OCI-LY1 (cell line): ENCODE results near the gene DGCR2.

Experiments used
- EZH2 ChIP-seq: fragments of 200-600 bp; sonication (generic), shearing (Covaris generic); IDR thresholded peaks from 2 replicates; pipeline ENCODE4 v1.8.0; 2017; ENCODE audit warnings: borderline replicate concordance, mixed run types, mild to moderate bottlenecking, antibody characterized with exemption, low read length, moderate library complexity, mixed read lengths
- TF ChIP-seq, protein P1 (sequence below): fragments of 200-600 bp; sonication (generic), shearing (Covaris generic); IDR thresholded peaks from 2 replicates; pipeline ENCODE4 v1.5.1; 2017; ENCODE audit warnings: mild to moderate bottlenecking, antibody characterized with exemption, low read length, moderate library complexity, mixed read lengths

DNA sequence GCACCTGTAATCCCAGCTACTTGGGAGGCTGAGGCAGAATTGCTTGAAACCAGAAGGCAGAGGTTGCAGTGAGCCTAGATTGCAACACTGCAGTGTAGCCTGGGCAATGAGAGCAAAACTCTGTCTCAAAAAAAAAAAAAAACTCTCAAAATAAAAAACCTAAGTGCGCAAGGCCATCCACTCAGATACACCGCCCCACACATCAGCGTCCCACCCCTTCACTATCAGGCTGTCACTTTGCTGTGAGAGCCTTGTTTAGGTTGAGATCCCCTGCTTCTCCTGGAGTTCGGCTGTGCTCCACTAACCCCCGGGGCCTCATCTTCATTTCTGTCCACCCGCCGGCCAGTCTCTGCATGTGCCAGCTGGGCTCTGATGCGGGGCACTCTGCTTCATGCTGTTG, 44.2 kb upstream of the DGCR2 start:
- TF ChIP-seq, protein P1, sequence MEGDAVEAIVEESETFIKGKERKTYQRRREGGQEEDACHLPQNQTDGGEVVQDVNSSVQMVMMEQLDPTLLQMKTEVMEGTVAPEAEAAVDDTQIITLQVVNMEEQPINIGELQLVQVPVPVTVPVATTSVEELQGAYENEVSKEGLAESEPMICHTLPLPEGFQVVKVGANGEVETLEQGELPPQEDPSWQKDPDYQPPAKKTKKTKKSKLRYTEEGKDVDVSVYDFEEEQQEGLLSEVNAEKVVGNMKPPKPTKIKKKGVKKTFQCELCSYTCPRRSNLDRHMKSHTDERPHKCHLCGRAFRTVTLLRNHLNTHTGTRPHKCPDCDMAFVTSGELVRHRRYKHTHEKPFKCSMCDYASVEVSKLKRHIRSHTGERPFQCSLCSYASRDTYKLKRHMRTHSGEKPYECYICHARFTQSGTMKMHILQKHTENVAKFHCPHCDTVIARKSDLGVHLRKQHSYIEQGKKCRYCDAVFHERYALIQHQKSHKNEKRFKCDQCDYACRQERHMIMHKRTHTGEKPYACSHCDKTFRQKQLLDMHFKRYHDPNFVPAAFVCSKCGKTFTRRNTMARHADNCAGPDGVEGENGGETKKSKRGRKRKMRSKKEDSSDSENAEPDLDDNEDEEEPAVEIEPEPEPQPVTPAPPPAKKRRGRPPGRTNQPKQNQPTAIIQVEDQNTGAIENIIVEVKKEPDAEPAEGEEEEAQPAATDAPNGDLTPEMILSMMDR = no peak
- TF ChIP-seq EZH2 = no peak
